K562 (cell line): ENCODE measurements around the gene KANK2. TPM values are rescaled to one million over a fixed set of nuclear protein-coding genes. Genes with fewer than 3 reads are reported as not detected.

Experiments
- ATF6 ChIP-seq: sonication (generic); formaldehyde crosslinking; IDR thresholded peaks from 2 replicates; pipeline ENCODE4 v1.4.0; 2020; ENCODE audit warnings: mild to moderate bottlenecking, missing genetic modification reagents
- CTCF ChIP-seq, 3 experiments: IDR thresholded peaks in 2 of 3; conservative IDR thresholded peaks in 1 of 3; 2 replicates each; pipeline ENCODE4 v1.5.1; 2011 to 2012; ENCODE audit warnings: low read length in 3 of 3, mild to moderate bottlenecking in 3 of 3, control low read depth in 2 of 3, improper control_type of control experiment in 1 of 3, inconsistent platforms in 1 of 3, low read depth in 1 of 3, mixed read lengths in 1 of 3, moderate library complexity in 1 of 3; ENCODE audit not compliant: insufficient read depth in 2 of 3
- CXXC5 ChIP-seq: fragments of 250-450 bp; sonication (Bioruptor Pico); IDR thresholded peaks from 2 replicates; pipeline ENCODE4 v1.8.0; 2022; ENCODE audit warnings: inconsistent platforms, mild to moderate bottlenecking, moderate library complexity
- EHMT2 ChIP-seq: fragments of 450-650 bp; IDR thresholded peaks from 2 replicates; pipeline ENCODE4 v1.6.1; 2018; ENCODE audit warnings: antibody characterized with exemption
- HLTF ChIP-seq: fragments of 450-650 bp; IDR thresholded peaks from 2 replicates; pipeline ENCODE4 v1.6.1; 2016
- MXD1 ChIP-seq: fragments of 250-450 bp; sonication (Bioruptor Pico); IDR thresholded peaks from 2 replicates; pipeline ENCODE4 v1.8.0; 2021; ENCODE audit warnings: borderline replicate concordance, mild to moderate bottlenecking, moderate library complexity; ENCODE audit not compliant: poor library complexity, severe bottlenecking
- PCBP1 ChIP-seq: fragments of 200-400 bp; formaldehyde crosslinking; IDR thresholded peaks from 2 replicates; pipeline ENCODE4 v1.6.1; 2018; ENCODE audit warnings: mild to moderate bottlenecking, low read depth, low read length; ENCODE audit not compliant: poor library complexity, severe bottlenecking
- XRCC4 ChIP-seq: IDR thresholded peaks from one replicate; pipeline ENCODE4 v1.6.1; 2011; ENCODE audit not compliant: insufficient read depth, insufficient read length; ENCODE audit errors: extremely low read depth
- ZNF121 ChIP-seq: sonication (generic); formaldehyde crosslinking; conservative IDR thresholded peaks from 2 replicates; pipeline ENCODE4 v1.8.0; 2022; ENCODE audit warnings: missing genetic modification reagents
- ZNF592 ChIP-seq: fragments of 450-650 bp; IDR thresholded peaks from 2 replicates; pipeline ENCODE4 v1.6.1; 2017; ENCODE audit warnings: antibody characterized with exemption, mild to moderate bottlenecking
- polyA plus RNA-seq, 8 experiments: library from polyadenylated mRNA; depleted of rRNA in 4 of 8; stranded (reverse) in 5 of 8; unstranded in 3 of 8; fragments of >200 nt; fragmentation: Nextera tagmentation in 2 of 8; fragmentation: Illumina TruSeq in 1 of 8; extraction: Ambion mirVana in 2 of 8; extraction: Trizol in 1 of 8; gene quantifications; 2 replicates each; pipeline versions ENCODE4 v1.2.1 to v1.2.3, GENCODE V29; 2011 to 2014; ENCODE audit warnings: inconsistent platforms in 1 of 8, missing spikeins in 1 of 8
- total RNA-seq, 7 experiments: library from RNA; depleted of rRNA in 6 of 7; stranded (reverse); fragments of >200 nt in 6 of 7; fragmentation: Illumina TruSeq in 2 of 7; extraction: Trizol in 2 of 7; gene quantifications; 2 replicates each; pipeline versions ENCODE4 v1.2.1 to v1.2.3, GENCODE V29; 2011 to 2021; ENCODE audit warnings: low replicate concordance in 1 of 7

KANK2 gene
- total and polyA plus RNA-seq, 9 of the 15 experiments (the other 6 are each of a cell fraction or from before 2014, with no cell fraction given): 4.4 to 47.8 (median 21.3) TPM

GRCh38 chr19:11136400-11137101 lies 60.8 kb downstream of the KANK2 start (continued):
- no peak for TF ChIP-seq MXD1 (CRISPR knock-in tag)
- no peak for TF ChIP-seq PCBP1
- no peak for TF ChIP-seq EHMT2
- TF ChIP-seq XRCC4: no peak
- no peak for TF ChIP-seq ATF6
- no peak for TF ChIP-seq HLTF
- TF ChIP-seq ZNF121 (CRISPR knock-in tag): peak; percentile 75
- no peak for TF ChIP-seq ZNF592
- 0 out of 6 replicates have a peak, but pooled peaks of 1 of the 3 experiments have one; percentile 5 for TF ChIP-seq CTCF (IDR thresholded peaks at IDR 0.05 in 2 of 3, conservative IDR thresholded peaks at IDR 0.05 in 1 of 3; ENCODE audit: insufficient read depth in 2 of 3, low read depth in 1 of 3, low read length in 3 of 3)
- TF ChIP-seq CXXC5 (CRISPR knock-in tag): no peak
